Keratinocyte (primary cell): Measurements from ENCODE around the gene ACTL10. TPM values are rescaled to one million over a fixed set of nuclear protein-coding genes. Genes with fewer than 3 reads are reported as not detected.

Source experiments
- DNase-seq: peaks from one replicate; pipeline ENCODE4 v3.0.0-alpha.2; 2011; ENCODE audit warnings: low read depth, missing footprints, low spot score
- FAIRE-seq: peaks from 2 replicates; lab custom pipeline; 2011; peaks lifted over from hg19 to GRCh38; lab: Jason Lieb, UNC
- H2AFZ ChIP-seq: 2 replicates; pipeline ENCODE4 v1.6.0; 2012; ENCODE audit warnings: low read length, control low read depth, inconsistent platforms; ENCODE audit not compliant: control insufficient read depth
- H3K27ac ChIP-seq: 2 replicates; pipeline ENCODE4 v1.5.1; 2011; ENCODE audit warnings: low read length; ENCODE audit not compliant: control insufficient read depth, insufficient read depth
- H3K27me3 ChIP-seq: 3 replicates; pipeline ENCODE4 v1.6.0; 2011; ENCODE audit warnings: low read length; ENCODE audit not compliant: control insufficient read depth, insufficient read depth; ENCODE audit errors: extremely low read depth
- H3K36me3 ChIP-seq, 2 experiments: 2 replicates in 1 of 2; 3 replicates in 1 of 2; pipeline ENCODE4 v1.5.1; 2011; ENCODE audit warnings: low read length in 2 of 2, mild to moderate bottlenecking in 1 of 2; ENCODE audit not compliant: control insufficient read depth in 2 of 2, insufficient read depth in 2 of 2; ENCODE audit errors: extremely low read depth in 1 of 2
- H3K4me1 ChIP-seq: 3 replicates; pipeline ENCODE4 v1.5.1; 2011; ENCODE audit warnings: low read length; ENCODE audit not compliant: control insufficient read depth, insufficient read depth; ENCODE audit errors: extremely low read depth
- H3K4me2 ChIP-seq: 3 replicates; pipeline ENCODE4 v1.6.0; 2011; ENCODE audit warnings: low read depth, low read length; ENCODE audit not compliant: control insufficient read depth, insufficient read depth; ENCODE audit errors: extremely low read depth
- H3K4me3 ChIP-seq, 3 experiments: fragments of 200-600 bp in 1 of 3; sonication (generic) in 1 of 3; 2 replicates in 2 of 3; 3 replicates in 1 of 3; pipeline ENCODE4 v1.5.1; 2011 to 2016; ENCODE audit warnings: low read length in 3 of 3, mild to moderate bottlenecking in 3 of 3, control low read depth in 2 of 3, inconsistent platforms in 1 of 3, low read depth in 1 of 3, mixed read lengths in 1 of 3, mixed run types in 1 of 3, moderate library complexity in 1 of 3; ENCODE audit not compliant: control insufficient read depth in 2 of 3, insufficient read depth in 2 of 3; ENCODE audit errors: extremely low read depth in 1 of 3
- H3K79me2 ChIP-seq: 2 replicates; pipeline ENCODE4 v1.6.0; 2012; ENCODE audit warnings: low read length; ENCODE audit not compliant: control insufficient read depth, insufficient read depth
- H3K9ac ChIP-seq: 3 replicates; pipeline ENCODE4 v1.6.0; 2011; ENCODE audit warnings: low read length; ENCODE audit not compliant: control insufficient read depth, insufficient read depth; ENCODE audit errors: extremely low read depth
- H3K9me1 ChIP-seq: 3 replicates; pipeline ENCODE4 v1.6.0; 2011; ENCODE audit warnings: low read length; ENCODE audit not compliant: control insufficient read depth, insufficient read depth; ENCODE audit errors: extremely low read depth
- H3K9me3 ChIP-seq: 2 replicates; pipeline ENCODE4 v1.5.1; 2012; ENCODE audit warnings: low read depth, low read length; ENCODE audit not compliant: control insufficient read depth
- H4K20me1 ChIP-seq: 3 replicates; pipeline ENCODE4 v1.6.0; 2011; ENCODE audit warnings: low read length; ENCODE audit not compliant: control insufficient read depth, insufficient read depth; ENCODE audit errors: extremely low read depth
- CTCF ChIP-seq, 3 experiments: IDR thresholded peaks in 1 of 3; conservative IDR thresholded peaks in 1 of 3; optimal IDR thresholded peaks in 1 of 3; 2 replicates in 2 of 3; 3 replicates in 1 of 3; pipeline versions ENCODE3 to v1.5.1; 2011; ENCODE audit warnings: low read length in 3 of 3, mild to moderate bottlenecking in 3 of 3, moderate library complexity in 2 of 3, control low read depth in 1 of 3, inconsistent platforms in 1 of 3; ENCODE audit not compliant: insufficient read depth in 2 of 3; ENCODE audit errors: extremely low read depth in 1 of 3
- EZH2 ChIP-seq: IDR thresholded peaks from one replicate; pipeline ENCODE4 v1.6.1; 2012; ENCODE audit warnings: inconsistent platforms, mild to moderate bottlenecking, low read length, moderate library complexity
- dilution Hi-C: fragments of 300-500 bp; cut with MboI; formaldehyde crosslinking; loops from one replicate; pipeline ENCODE4 v1.7.0; 2020; ENCODE audit warnings: low sequenced_read_pairs; ENCODE audit not compliant: extremely low pct_ligation_motif_present
- polyA plus RNA-seq, 5 experiments: library from polyadenylated mRNA; depleted of rRNA in 3 of 5; stranded (reverse) in 3 of 5; stranded (forward) in 1 of 5; unstranded in 1 of 5; fragments of >200 nt; gene quantifications; 1 replicate in 1 of 5; 2 replicates in 3 of 5; 3 replicates in 1 of 5; pipeline versions ENCODE4 v1.2.1 to v1.2.3, GENCODE V29; 2011 to 2012; ENCODE audit warnings: missing spikeins in 2 of 5, low read depth in 1 of 5, low replicate concordance in 1 of 5

Gene ACTL10
- polyA plus RNA-seq, 1 donor (not counting 4 experiments of a cell fraction or from before 2014, with no cell fraction given): 0.28 TPM

GRCh38 chr20:33676652-33677645 is 10.2 kb downstream of the ACTL10 start:
- no peak for FAIRE-seq
- H3K4me3 ChIP-seq: no peak overlapping the region
- DNase-seq: no peak
- H3K9me1 ChIP-seq: no peaks in the 10 kb centered on the region
- H3K9ac ChIP-seq: no peak overlapping the region
- dilution Hi-C loops: no loop called here
- no peaks in the 10 kb centered on the region for H3K79me2 ChIP-seq
- H3K27ac ChIP-seq: no peak overlapping the region
- H3K36me3 ChIP-seq: no peaks in the 10 kb centered on the region
- TF ChIP-seq CTCF (optimal IDR thresholded peaks at IDR 0.05 in 1 of 3, IDR thresholded peaks at IDR 0.05 in 1 of 3, conservative IDR thresholded peaks at IDR 0.05 in 1 of 3; ENCODE audit: extremely low read depth in 1 of 3, insufficient read depth in 2 of 3, low read length in 3 of 3): no peak
- no peak for TF ChIP-seq EZH2
- no peaks in the 10 kb centered on the region for H3K27me3 ChIP-seq
- no peak overlapping the region for H2AFZ ChIP-seq
- H3K9me3 ChIP-seq: no peaks in the 10 kb centered on the region
- H3K4me2 ChIP-seq: no peak overlapping the region
- no peaks in the 10 kb centered on the region for H4K20me1 ChIP-seq
- peaks cover 2% of the 10 kb centered on the region for H3K4me1 ChIP-seq

GRCh38 chr20:33677991-33678702 is 11.4 kb downstream of the ACTL10 start:
- Histone ChIP-seq H2AFZ (no peak overlapping the region), H3K36me3 (no peaks in the 10 kb centered on the region), H3K9ac (no peak overlapping the region), H3K9me3 (no peaks in the 10 kb centered on the region), H3K79me2 (no peaks in the 10 kb centered on the region), H3K9me1 (no peaks in the 10 kb centered on the region), H3K27ac (no peak overlapping the region), H3K4me3 (no peak overlapping the region), H3K27me3 (no peaks in the 10 kb centered on the region), H3K4me1 (peaks cover 2% of the 10 kb centered on the region), H3K4me2 (no peak overlapping the region), H4K20me1 (no peaks in the 10 kb centered on the region)
- FAIRE-seq (no peak), DNase-seq (no peak)
- dilution Hi-C loops: no loop called here
- TF ChIP-seq CTCF (optimal IDR thresholded peaks at IDR 0.05 in 1 of 3, IDR thresholded peaks at IDR 0.05 in 1 of 3, conservative IDR thresholded peaks at IDR 0.05 in 1 of 3; ENCODE audit: extremely low read depth in 1 of 3, insufficient read depth in 2 of 3, low read length in 3 of 3) (no peak), EZH2 (no peak)
